ENCODE measurements around the gene CAPN14.

- TF ChIP-seq EZH2 (IDR thresholded peaks at IDR 0.05; ENCODE audit: borderline replicate concordance, low read length) (no peak), CTCF (conservative IDR thresholded peaks at IDR 0.05 in 1 of 2, IDR thresholded peaks at IDR 0.05 in 1 of 2; ENCODE audit: extremely low read depth in 1 of 2, insufficient read depth in 1 of 2, low read depth in 1 of 2, low read length in 2 of 2) (no peak)
Observed at GRCh38 chr2:31134480-31134879, 82.8 kb downstream of the CAPN14 start.

Measured in mammary epithelial cell (primary cell).